Measurements from ENCODE around the gene NOS1AP. TPM values are rescaled to one million over a fixed set of nuclear protein-coding genes. Genes with fewer than 3 reads are reported as not detected.

NOS1AP gene
- polyA plus RNA-seq, 3 donors, result 0.12 TPM; not detected in 2

- no peak overlapping the region for H2AFZ ChIP-seq (ENCODE audit: insufficient read depth, low read depth, low read length, poor library complexity, severe bottlenecking)
- Mint-ChIP-seq H3K4me3 (no peak overlapping the region), H3K27me3 (ENCODE audit: low read depth in 3 of 3) (peaks cover 0 to 5% (median 2%) of the 10 kb centered on the region in 3 donors), H3K36me3 (no peaks in the 10 kb centered on the region), H3K27ac (no peak overlapping the region), H3K9me3 (no peaks in the 10 kb centered on the region), H3K4me1 (no peaks in the 10 kb centered on the region)
- H3K4me2 ChIP-seq (replicated peaks; ENCODE audit: extremely low read depth, low read length, poor library complexity, severe bottlenecking), result no peak overlapping the region
- no peaks in the 10 kb centered on the region for H3K27me3 ChIP-seq (ENCODE audit: control insufficient read depth in 2 of 2, insufficient read depth in 2 of 2, low read length in 2 of 2)
- intact Hi-C loops (cut with micrococcal nuclease), result no loop called here
- no peaks in the 10 kb centered on the region for H3K79me2 ChIP-seq (ENCODE audit: insufficient read depth, low read length)
- no peak for DNase-seq
- no peaks in the 10 kb centered on the region for H4K20me1 ChIP-seq (ENCODE audit: insufficient read depth, low read length)
- 100% methylated on average over 1 of the region's 2 CpGs for WGBS (ENCODE audit: insufficient coverage)
- H3K36me3 ChIP-seq (replicated peaks in 1 of 2; ENCODE audit: control insufficient read depth in 1 of 2, insufficient read depth in 2 of 2, low read length in 2 of 2), result no peaks in the 10 kb centered on the region
- no peaks in the 10 kb centered on the region for H3K4me1 ChIP-seq (ENCODE audit: control insufficient read depth in 1 of 2, insufficient read depth in 2 of 2, low read length in 2 of 2)
- no peaks in the 10 kb centered on the region for H3K9me3 ChIP-seq (replicated peaks in 1 of 2; ENCODE audit: control insufficient read depth in 1 of 2, insufficient read depth in 1 of 2, low read length in 2 of 2)
- no peak overlapping the region for H3K27ac ChIP-seq (ENCODE audit: low read depth in 1 of 2, low read length in 2 of 2)
- no peak overlapping the region for H3K9ac ChIP-seq (ENCODE audit: insufficient read depth, low read length, poor library complexity, severe bottlenecking)
- H3K4me3 ChIP-seq (replicated peaks in 1 of 3; ENCODE audit: low read depth in 2 of 3, low read length in 3 of 3), result no peak overlapping the region
- TF ChIP-seq, protein P1, sequence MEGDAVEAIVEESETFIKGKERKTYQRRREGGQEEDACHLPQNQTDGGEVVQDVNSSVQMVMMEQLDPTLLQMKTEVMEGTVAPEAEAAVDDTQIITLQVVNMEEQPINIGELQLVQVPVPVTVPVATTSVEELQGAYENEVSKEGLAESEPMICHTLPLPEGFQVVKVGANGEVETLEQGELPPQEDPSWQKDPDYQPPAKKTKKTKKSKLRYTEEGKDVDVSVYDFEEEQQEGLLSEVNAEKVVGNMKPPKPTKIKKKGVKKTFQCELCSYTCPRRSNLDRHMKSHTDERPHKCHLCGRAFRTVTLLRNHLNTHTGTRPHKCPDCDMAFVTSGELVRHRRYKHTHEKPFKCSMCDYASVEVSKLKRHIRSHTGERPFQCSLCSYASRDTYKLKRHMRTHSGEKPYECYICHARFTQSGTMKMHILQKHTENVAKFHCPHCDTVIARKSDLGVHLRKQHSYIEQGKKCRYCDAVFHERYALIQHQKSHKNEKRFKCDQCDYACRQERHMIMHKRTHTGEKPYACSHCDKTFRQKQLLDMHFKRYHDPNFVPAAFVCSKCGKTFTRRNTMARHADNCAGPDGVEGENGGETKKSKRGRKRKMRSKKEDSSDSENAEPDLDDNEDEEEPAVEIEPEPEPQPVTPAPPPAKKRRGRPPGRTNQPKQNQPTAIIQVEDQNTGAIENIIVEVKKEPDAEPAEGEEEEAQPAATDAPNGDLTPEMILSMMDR (IDR thresholded peaks at IDR 0.05), result no peak
These were observed 154.0 kb downstream of the NOS1AP start for GRCh38 chr1:162223488-162223887.

GRCh38 chr1:162224267-162224666, 154.8 kb downstream of the NOS1AP start:
- peaks cover 7% of the 10 kb centered on the region for H3K4me1 Mint-ChIP-seq
- Histone ChIP-seq H3K36me3 (replicated peaks in 1 of 2; ENCODE audit: control insufficient read depth in 1 of 2, insufficient read depth in 2 of 2, low read length in 2 of 2) (no peaks in the 10 kb centered on the region), H3K27ac (ENCODE audit: low read depth in 1 of 2, low read length in 2 of 2) (no peak overlapping the region), H4K20me1 (ENCODE audit: insufficient read depth, low read length) (no peaks in the 10 kb centered on the region), H3K27me3 (ENCODE audit: control insufficient read depth in 2 of 2, insufficient read depth in 2 of 2, low read length in 2 of 2) (no peaks in the 10 kb centered on the region), H3K4me2 (replicated peaks; ENCODE audit: extremely low read depth, low read length, poor library complexity, severe bottlenecking) (no peak overlapping the region), H3K79me2 (ENCODE audit: insufficient read depth, low read length) (no peaks in the 10 kb centered on the region), H2AFZ (ENCODE audit: insufficient read depth, low read depth, low read length, poor library complexity, severe bottlenecking) (no peak overlapping the region), H3K9me3 (replicated peaks in 1 of 2; ENCODE audit: control insufficient read depth in 1 of 2, insufficient read depth in 1 of 2, low read length in 2 of 2) (no peaks in the 10 kb centered on the region), H3K4me1 (ENCODE audit: control insufficient read depth in 1 of 2, insufficient read depth in 2 of 2, low read length in 2 of 2) (peaks cover 4 to 5% of the 10 kb centered on the region in 2 donors), H3K9ac (ENCODE audit: insufficient read depth, low read length, poor library complexity, severe bottlenecking) (no peak overlapping the region), H3K4me3 (replicated peaks in 1 of 3; ENCODE audit: low read depth in 2 of 3, low read length in 3 of 3) (no peak overlapping the region)
- intact Hi-C loops (cut with micrococcal nuclease), result no loop called here
- no peak for DNase-seq
- no peak overlapping the region for H3K4me3 Mint-ChIP-seq
- no peaks in the 10 kb centered on the region for H3K9me3 Mint-ChIP-seq
- no peaks in the 10 kb centered on the region for H3K36me3 Mint-ChIP-seq
- H3K27me3 Mint-ChIP-seq (ENCODE audit: low read depth in 3 of 3), result peaks cover 0 to 5% (median 2%) of the 10 kb centered on the region in 3 donors
- TF ChIP-seq, protein P1 (IDR thresholded peaks at IDR 0.05), result no peak
- H3K27ac Mint-ChIP-seq, result no peak overlapping the region
